Stimulated activated CD4-positive, alpha-beta T cell treated with anti-CD3 and anti-CD28 coated beads, Interleukin-1b, Interleukin-23, amount 100 ng/mL, for 48 hours (primary cell): ENCODE results near the gene GPR25.

Experiments used
- DNase-seq: peaks from one replicate; pipeline ENCODE4 v3.0.0-alpha.2; 2020

The GPR25 gene

DNA sequence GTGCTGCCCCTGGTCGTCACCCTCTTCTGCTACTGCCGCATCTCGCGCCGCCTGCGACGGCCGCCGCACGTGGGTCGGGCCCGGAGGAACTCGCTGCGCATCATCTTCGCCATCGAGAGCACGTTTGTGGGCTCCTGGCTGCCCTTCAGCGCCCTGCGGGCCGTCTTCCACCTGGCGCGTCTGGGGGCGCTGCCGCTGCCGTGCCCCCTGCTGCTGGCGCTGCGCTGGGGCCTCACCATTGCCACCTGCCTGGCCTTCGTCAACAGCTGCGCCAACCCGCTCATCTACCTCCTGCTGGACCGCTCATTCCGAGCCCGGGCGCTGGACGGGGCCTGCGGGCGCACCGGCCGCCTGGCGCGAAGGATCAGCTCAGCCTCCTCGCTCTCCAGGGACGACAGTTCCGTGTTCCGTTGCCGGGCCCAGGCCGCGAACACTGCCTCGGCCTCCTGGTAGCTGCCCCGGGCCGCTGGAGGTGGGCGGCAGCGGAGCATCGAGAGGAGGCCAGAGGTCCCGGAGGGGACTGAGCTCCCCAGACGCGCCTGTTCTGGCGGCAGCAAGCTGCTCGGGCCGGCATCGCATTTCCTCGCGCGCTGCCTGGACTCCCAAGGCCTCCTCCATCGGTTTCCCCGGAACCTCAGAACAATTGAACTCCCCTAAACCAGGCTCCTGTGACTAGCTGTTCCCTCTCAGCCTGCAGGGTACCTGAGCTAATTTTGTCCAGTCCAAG is 1.1 kb downstream of the GPR25 start:
- no peak for DNase-seq

DNA sequence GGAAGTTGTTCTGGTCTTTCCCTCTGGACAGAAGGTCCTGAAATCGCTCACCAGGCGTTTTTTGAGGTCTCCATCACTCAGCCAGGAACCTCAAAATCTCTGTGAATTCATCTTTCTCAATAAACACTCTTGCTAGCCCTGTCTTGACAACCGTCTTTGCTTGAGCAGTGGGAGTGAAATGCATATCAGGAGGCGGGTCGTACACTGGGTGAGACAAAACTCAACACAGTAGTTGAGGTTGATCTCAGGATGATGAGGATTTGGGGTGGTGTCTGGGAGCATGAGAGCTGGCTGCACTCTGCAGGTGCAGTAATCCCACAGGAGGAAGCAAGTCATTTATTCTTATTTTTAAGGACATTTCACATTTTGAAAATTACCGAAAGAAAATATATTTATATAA is 1.9 kb downstream of the GPR25 start:
- no peak for DNase-seq

DNA sequence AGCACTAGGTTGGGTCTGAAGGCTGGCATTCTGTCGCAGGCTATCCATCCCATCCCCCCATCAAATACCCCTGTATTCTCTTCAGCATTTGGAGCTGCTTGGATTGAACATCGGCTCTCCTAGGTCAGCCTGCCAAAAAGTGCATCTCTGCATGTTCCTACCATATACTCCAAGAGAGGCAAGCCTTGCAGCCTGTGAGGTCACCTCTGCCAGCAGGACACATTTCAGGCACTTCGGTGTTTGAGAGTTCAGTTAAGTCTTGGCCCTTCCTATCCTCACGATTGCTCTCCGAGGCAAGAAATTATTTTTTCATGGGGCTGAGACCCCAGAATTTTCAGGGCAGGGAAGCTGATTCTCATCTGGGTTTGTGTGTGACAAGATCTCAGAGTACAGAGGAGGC is 2.6 kb downstream of the GPR25 start:
- DNase-seq, result no peak

DNA sequence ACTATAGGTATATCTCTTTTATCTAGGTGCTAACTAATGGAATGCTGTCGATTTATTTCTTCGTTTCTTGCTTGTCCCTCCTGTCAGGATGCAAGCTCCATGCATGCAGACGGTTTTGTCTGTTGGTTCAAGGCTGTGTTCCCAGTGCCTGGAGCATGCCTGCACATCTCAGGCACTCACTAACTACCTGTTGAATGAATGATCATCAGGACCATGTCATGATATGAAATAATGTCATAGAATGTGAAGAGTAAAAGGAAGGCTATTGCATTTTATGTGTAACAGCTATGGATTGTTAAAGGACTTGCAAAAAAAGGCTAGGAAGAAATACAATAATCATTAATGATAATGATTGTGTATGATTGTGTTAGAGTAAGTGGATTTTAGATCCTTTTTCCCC is 4.2 kb downstream of the GPR25 start:
- DNase-seq, result no peak

DNA sequence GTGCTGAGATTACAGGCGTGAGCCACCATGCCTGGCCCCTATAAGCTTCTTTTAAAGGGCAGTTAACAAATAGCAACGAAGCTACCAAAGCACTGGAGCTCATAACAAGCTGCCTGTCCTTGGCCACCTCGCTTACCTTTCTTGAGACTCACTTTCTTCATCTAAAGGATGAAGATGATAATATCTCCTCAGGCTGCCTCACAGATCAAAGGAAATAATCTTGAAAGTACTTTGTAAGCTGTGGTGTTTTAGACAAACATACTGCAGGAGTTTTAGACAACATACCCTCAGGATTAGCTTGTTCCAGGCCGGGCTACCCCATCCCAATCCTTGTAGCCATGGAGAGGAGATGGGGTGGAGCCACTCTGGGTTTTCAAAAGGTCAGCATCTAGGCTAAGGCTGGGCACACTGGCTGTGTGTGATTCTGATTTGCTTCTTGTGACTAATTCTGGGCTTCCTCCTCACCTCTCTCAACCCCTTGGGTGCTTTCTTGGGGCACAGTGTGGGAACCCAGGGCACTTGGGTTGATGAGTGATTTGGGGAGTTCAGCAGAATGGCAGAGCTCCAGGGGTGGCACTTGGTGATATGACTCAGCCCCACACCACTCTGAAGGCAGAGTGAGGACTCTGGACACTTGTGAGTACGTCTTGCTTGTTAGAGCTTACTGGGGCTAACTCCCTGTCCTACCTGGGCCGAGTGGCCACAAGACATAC is 5.2 kb downstream of the GPR25 start:
- DNase-seq, result peak; percentile 75

DNA sequence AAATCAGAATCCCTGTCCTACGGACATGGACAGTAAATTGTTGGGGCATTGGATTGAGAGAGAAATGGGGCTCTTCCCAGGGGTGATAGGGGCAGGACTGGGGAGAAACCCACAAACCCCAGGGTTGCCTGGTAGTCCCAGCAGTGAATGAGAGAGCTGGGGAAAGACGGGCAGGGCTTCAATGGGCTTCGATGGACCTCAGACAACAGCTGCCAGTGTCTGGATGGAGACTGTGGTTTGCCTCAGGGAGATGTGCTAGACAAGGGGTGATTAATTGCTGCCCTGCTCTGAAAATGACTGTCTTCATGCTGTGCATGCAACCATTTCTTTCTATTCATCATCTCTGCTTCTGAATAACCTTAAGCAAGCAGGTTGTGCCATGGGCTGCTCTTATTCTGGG is 7.4 kb downstream of the GPR25 start:
- peak; percentile 51 for DNase-seq

DNA sequence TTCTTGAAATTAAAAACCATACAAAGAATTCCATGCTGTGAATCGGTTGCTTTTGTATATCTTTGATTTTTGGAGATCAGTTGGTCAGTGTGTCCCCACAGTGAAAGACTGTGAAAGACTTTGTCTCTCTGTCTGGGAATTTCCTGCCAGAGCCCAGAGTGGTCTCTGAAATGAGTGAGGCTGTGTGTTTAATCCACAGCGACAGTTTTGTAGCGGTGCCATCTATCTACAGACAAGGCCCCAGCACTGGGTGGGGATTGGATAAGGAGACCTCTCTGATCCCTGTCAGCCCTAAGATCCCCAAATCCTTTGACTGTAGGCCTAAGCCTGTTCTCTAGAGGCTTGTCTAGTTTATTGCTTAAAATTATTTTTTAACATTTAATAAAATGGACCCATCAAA is 10.3 kb downstream of the GPR25 start:
- no peak for DNase-seq

DNA sequence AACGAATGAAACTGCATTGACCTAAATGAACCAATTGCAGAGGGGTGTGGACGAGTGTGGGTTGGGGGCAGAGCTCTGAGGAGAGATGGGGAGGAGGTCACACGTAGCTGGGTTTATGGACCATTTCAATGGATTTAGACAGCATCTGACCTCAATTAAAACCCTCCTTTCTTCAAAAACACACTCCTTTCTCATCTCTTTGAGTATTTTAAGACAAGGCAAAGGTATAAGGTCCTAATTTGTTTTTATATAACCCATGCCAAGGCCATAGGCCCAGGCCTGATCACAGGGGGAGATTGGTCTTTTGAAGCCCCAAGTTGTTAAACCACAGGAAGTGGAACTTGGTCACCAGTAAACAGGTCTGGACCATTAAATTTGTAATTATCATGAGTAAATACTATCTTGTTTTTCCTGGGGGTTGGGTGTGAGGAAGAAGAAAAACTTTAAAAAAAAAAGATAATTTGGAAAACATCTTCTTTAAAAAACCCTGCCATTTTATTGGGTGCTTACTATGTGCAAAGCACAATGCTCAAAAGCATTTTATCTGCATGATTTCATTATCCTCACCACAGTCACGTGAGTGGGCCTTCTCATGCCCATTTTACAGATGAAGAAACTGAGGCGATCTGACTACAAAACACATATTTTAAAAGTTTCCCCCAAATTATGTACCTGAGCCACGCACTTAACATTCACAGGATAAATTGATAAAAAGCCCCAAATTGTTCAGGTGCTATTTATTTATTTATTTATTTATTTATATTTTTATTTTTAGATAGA is 13.0 kb downstream of the GPR25 start:
- no peak for DNase-seq

DNA sequence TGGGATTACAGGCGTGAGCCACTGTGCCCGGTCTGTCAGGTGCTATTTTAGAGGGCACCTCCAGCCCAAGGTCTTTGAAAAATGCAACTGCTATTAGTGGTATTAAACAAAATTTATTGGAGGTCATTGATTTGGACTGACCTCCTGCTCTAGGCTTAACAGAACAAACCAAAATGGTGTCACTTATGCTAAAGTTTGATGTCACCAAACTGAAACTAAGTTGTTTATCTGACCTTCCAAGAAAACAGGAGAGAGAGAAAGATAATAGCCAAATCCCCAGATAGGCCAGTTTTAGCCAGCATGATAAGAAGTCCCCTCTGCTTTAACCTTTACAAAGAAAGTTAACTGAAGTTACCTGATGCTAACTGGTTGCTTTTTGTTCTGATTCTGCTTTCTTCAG is 13.8 kb downstream of the GPR25 start:
- no peak for DNase-seq

DNA sequence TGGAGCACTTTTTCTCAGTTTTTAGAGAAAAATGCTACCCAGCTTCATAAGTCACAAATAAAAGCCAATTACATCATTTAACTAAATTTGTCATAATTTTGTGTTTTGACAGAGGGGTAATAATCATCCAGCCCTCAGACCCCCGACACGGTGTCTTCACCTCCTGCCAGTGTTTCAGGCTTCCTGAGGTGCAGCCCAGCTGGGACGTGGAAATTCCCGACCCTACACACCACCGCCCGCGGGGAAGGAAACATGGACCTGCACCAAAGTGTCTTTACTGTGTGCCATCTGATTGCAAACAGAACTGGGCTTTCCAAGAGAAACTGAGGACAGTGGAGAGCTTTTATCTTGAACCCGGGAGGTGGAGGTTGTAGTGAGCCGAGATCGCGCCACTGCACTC is 14.3 kb downstream of the GPR25 start:
- no peak for DNase-seq

DNA sequence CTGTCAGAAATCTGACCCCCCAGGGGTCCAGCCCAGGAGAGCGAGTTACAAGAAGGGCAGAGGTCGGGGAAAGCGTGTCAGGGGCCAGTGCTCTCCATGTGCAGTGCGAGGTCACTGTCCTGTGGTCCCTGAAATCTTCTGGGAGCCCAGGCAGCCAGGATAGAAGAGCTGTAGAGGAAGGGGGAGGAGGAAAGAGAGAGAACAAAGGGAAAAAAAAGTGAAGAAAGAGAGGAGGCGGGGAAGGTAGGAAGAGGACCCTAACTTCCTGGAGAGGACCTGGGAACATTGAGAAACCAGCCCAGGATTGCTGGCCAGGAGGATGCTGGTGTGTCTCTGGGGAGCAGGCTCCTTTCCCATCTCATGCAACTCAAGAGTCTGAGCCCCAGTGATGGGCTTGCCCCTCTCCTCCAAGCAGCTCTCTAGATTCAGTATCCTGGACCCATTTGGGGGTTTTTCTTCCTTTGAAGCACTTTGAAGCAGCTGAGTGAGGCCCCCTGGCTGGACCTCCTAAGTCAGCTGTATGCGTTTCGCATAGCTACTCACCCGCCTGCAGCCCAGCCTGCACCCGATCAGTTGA is 15.1 kb downstream of the GPR25 start:
- DNase-seq, result no peak

DNA sequence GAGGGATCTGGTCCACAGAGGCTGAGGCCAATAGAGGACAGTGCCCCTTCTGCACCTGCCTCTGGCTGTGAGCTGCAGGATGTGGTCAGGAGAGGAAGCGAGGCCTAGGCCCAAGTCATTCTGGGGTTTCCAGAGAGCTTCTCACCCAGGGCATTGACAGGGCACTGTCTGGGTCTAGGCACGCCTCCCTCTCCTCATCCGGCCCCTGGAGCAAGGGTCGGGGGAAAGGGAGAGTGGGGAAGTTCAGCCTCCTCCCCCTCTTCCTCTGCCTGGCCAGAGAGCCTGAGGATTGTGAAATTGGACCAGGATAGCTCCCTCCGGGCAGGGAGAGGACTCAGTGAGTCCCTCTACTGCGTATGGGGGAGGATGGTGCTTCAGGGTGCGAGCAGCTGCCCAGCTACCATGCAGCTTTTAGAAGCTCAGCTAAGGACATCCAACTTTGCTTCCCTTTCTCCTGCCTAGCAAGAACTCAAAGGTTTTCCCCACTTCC is 15.6 kb downstream of the GPR25 start:
- DNase-seq, result peak; percentile 65

DNA sequence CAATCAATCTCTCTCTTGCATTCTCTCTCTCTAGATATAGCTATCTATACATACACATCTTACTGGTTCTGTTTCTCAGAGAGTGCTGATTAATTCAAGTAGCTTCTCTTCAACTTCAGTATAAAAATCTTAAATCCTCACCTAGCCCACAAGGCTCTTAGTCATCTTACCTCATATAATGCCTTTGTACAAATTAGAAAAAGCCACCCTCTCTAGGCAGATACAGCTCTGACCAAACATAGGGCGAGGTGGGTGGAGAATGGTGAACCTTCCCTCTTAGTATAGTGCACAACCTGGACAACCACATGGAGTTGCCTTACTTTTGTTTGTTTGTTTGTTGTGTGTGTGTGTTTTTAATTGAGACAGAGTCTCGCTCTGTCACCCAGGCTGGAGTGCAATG is 16.8 kb downstream of the GPR25 start:
- DNase-seq, result peak; percentile 34

DNA sequence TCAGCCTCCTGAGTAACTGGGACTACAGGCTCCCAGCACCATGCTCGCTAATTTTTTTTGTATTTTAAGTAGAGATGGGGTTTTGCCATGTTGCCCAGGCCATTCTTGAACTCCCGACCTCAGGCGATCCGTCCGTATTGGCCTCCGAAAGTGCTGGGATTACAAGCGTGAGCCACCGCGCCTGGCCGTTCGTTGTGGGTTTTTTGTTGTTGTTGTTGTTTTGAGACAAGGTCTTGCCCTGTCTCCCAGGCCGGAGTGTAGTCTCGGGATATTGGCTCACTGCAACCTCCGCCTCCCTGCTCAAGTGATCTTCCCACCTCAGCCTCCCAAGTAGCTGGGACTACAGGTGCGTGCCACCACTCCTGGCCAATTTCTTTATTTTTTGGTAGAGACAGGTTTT is 17.2 kb downstream of the GPR25 start:
- DNase-seq, result no peak

DNA sequence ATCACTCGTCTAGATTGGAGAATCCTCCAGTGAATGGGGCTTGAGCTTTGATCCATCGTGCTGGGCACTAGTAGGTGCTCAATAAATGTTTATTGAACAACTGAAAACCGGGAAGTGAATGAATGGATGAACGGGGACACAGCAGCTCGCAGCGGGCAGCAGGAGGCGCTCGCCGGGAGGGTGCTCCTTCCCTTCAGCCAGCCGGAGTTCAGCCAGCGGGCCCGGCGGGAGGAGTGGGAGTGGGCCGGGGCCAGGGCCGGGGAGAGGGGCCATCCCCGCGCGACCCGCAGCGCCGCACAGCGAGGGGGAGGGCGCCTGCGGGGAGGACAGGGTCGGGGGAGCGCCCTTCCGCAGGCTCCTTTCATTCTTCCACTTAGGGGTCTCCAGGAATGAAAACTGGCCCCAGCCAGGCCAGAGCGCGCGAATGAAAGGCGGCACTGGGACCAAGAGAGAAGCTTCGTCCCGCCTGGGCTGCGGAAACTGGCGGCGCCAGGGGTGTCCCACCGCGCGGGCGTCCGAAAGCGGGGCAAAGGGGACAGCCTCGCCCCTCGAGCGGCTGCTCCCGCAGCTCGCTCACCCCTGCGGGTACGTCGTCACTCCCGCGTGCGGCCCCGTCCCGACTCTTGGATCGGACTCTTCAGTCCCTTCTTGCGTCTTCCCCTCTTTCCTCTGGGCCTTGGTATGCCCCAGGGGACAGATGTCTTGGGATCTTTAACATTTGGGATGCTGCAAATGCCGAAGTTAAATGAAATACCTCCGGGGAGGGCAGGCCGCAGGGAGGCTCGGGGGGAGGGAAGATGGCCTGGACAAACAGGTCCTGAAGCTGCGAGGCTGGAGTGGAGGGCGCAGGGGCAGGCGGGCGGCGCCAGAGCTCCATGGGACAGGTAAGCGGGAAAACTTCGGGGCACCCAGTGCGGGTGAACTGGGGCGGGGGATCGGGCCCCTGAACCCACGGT is 18.3 kb downstream of the GPR25 start:
- DNase-seq, result no peak

DNA sequence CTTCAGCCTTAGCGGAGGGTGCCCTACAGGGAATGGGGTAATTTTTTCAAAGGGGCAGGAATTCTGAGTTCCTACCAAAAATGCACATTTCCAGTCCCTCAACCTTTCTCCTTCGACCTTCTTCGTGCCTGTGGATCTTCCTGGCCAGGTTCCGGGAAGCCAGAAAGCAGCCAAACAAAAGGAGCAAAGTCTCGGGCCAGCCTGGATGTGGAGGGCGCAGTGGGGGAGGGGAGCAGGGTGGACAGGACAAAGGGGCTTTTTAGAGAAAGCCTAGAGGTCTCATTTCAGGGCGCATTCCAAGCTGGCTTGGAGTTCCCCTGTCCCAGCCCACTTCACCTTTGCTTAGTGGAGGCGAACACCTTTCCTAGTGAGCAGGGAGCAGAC is 19.0 kb downstream of the GPR25 start:
- no peak for DNase-seq

DNA sequence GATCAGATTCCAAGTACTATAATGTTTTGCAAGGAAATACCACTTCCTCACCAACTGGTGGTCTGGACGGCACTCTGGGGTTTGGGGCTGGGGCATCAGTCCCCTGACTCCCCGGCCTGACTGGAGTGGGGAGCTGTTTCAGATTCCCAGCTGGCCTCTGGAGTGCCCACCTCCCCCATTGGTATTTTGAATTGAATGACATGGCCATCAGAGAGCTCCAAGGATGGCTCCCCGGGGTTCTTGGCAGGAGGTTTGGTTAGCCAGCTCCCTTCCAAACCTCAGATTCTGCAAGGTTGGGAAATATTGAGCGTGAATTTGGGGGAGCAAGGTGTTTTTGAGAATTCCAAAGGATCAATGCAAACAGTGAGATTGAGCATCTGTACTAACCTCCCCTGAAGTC is 19.8 kb downstream of the GPR25 start:
- DNase-seq, result no peak

DNA sequence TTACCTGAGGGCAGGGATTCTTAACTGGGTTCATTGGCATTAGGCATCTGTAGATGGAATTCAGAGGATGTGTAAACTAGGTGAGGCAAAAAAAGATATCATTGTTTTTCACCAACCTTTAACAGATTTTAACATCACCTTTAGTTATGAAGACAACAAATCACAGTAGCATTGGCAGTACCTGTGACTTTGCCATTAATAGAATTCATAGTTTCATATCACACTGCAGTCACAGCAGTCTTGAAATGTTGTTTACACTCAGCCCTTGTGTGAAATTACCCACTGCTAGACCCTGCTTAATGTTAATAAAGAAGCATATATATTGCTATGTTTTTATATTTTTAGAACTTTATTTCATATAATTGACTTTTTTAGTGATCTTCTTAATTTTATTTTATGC is 20.2 kb downstream of the GPR25 start:
- no peak for DNase-seq

DNA sequence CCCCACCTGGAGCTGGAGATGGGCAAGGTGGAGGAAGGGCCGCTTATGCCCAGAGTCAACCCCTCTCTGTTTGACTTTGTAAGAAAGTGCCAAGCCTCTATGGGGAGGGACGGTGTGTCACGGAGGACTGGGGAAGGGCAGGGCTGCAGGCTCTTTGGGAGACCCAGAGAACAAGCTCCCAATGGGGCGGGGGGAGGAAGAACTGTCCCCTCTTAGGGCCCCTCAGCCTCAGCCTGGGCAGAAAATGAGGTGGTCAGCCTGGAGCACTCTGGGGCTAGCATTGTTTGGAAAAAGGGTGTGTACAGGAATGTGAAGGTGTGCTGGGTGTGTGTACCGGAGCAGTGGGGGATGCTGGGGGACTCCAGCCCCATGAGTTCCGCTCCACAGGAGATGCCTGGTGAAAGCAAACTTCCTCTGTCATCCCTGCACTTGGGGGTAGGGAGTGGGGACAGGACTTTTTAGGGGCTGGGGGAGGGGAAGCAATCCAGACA is 20.7 kb downstream of the GPR25 start:
- no peak for DNase-seq

DNA sequence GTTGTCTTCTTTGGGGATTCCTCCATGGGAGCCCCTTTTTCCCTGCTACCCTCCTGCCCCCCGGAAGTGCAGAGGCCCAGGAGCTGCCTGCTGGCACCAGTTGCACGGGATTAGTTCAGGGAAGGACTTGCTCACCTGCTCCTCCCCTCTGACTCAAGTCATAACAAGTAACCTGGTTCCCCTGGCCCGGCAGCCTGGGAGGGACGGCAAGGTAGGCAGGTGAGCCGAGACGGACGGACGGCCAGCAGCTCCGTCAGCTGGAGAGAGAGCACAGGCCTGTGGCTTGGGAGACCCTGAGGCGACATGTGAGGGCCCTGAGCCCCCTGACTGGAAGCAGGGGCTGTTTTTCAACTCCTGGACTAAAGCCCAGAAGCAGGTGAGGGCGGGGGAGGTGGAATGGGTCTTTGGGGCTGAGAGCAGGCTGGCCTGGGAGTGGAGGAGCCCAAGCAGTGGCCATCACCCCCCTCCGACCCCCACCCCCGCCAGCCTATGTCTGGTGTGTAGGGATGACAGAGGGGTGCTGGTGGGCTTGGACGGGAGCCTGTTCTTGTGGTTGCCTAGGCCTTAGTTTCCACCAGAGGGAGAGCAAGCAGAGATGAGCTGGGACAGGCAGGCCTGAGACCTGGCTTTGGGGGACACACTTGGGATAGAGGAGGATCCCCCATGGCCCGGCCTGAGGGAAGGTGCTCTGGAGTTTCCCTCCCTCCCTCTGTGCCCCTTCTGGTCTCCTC is 22.1 kb downstream of the GPR25 start, which contains the start of gene INAVA:
Gene INAVA, plus strand, starts transcription at position 189 of the 731 bp plus-strand sequence. CDS start 3,501 bp downstream, outside the sequence.
- DNase-seq, result no peak

DNA sequence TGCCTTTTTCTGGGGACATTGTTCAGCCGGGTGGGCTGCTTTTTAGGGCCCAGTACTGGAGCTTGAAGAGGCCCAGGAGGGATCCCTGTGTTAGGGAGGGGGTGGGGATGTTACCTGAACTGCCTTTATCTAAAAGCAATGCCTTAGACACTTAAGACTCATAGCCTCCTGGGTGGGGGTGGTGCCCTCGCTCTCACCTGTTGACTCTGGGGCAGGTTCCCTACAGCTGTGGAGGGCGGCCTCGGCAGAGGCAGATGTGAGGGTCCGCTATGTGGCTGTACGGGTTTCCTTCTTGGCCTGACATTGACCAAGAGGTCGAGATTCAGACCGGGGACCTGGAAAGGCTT is 22.6 kb downstream of the GPR25 start:
- no peak for DNase-seq
